Skeletal muscle satellite cell (primary cell): ENCODE results near the gene PHLDB1.

Experiments used
- H3K27me3 ChIP-seq: 2 replicates; pipeline ENCODE4 v1.7.0; 2013; ENCODE audit warnings: low read length; ENCODE audit not compliant: control insufficient read depth, insufficient read depth
- H3K36me3 ChIP-seq: 2 replicates; pipeline ENCODE4 v1.7.0; 2013; ENCODE audit warnings: mild to moderate bottlenecking, control low read depth, low read length; ENCODE audit not compliant: insufficient read depth
- H3K4me1 ChIP-seq: 2 replicates; pipeline ENCODE4 v1.7.0; 2013; ENCODE audit warnings: low read length; ENCODE audit not compliant: control insufficient read depth, insufficient read depth
- H3K4me2 ChIP-seq: 2 replicates; pipeline ENCODE4 v1.7.0; 2013; ENCODE audit warnings: mild to moderate bottlenecking, low read length
- H3K4me3 ChIP-seq: 2 replicates; pipeline ENCODE4 v1.7.0; 2013; ENCODE audit warnings: low read length
- H3K9ac ChIP-seq: 2 replicates; pipeline ENCODE4 v1.7.0; 2013; ENCODE audit warnings: mild to moderate bottlenecking, low read depth, low read length, moderate library complexity
- H3K9me3 ChIP-seq: replicated peaks from 2 replicates; pipeline ENCODE4 v1.7.0; 2013; ENCODE audit warnings: mild to moderate bottlenecking, control low read depth, low read length

The PHLDB1 gene

DNA sequence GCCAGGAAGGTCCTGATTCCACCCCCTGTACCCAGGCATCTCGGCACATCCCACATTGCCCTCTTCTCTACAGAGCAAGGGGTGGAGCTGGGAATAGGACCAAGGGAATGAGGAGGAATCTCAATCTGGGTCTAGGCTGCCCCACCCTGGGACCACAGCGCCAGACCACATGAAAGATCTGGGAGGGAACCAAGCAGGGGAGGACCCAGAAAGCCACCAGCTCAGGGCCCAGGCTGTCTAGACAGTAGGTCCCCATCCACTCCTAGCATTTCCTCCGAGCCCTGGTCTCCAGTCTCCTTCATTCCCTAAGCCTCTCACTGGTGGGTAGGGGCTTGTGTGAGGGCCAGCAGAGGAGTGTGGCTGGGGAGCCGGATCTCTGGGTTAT lies 11.6 kb downstream of the PHLDB1 start:
- H3K9ac ChIP-seq = peak overlapping the region; percentile 88
- peaks cover 39% of the 10 kb centered on the region for H3K36me3 ChIP-seq

DNA sequence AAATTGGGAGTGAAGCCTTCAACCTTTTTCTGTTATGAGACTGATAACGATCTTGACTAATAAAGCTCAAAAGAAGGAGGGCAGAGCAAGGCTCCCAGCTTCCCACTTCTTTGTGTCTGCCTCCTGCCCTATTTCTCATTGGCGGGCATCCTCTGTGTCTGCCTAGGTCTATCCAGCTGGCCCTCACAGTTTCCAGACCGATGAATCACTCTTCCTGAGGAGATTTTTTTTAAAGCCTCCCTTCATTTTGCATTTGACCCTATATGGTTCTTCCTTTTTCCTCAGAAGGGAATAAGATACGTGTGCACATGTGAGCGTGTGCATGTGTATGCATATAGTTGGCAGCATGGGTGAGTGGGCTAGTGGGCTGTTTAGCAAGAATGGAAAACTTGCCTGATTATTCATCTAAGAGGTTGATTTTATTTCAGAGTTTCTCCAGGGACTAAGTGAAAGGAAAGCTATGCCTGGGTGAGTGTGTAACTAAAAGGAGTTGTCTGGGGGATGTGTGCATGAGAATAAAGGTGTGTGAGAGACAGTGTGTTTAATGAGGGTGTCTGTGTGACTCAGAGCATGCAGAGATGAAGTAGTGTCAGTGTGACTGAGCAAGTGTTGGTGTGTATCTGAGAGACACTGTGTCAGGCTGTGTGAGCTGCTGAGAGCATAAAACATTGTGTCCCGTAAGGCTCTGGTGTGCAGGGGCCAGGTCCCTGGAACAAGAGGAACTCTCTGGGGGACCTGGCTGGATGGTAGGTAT lies 12.2 kb downstream of the PHLDB1 start:
- H3K4me3 ChIP-seq = peak overlapping the region; percentile 54
- H3K4me1 ChIP-seq = peaks cover 74% of the 10 kb centered on the region
- peak overlapping the region; percentile 79 for H3K4me2 ChIP-seq
- H3K27me3 ChIP-seq = no peaks in the 10 kb centered on the region
- peaks cover 38% of the 10 kb centered on the region for H3K36me3 ChIP-seq
- H3K9ac ChIP-seq = peak overlapping the region; percentile 88
- H3K9me3 ChIP-seq = no peaks in the 10 kb centered on the region

More for the DNA sequence above, 11.6 kb downstream of the PHLDB1 start:
- H3K4me2 ChIP-seq = peak overlapping the region; percentile 79
- peak overlapping the region; percentile 54 for H3K4me3 ChIP-seq
- H3K9me3 ChIP-seq = no peaks in the 10 kb centered on the region
- H3K4me1 ChIP-seq = peaks cover 70% of the 10 kb centered on the region
- H3K27me3 ChIP-seq = no peaks in the 10 kb centered on the region

DNA sequence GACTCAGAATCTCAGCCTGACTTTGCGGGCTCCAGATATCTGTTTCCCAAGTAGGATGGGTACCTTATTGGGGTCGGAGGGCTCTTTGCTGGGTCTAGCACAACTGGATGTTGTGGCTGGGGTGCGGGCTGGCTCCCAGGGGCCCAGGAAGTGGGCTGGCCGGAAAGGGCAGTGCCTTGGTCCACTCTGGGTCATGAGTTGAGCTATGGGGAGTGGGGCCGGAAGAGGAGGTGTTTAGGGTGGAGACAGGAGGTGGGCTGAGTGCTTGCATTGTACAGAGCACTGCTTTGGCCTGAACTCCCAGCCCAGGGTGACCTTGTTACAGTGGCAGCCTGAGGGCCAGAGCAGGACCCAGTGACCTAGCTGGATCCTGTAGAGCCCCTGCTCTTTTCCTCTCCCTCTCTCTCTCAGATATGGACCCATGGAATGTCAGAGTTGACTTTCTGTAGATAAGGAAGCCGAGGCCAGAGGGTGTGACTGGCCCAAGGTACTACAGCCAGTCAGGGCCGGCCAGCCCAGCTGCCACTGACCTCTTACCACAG lies 13.2 kb downstream of the PHLDB1 start:
- H3K9ac ChIP-seq = peak overlapping the region; percentile 93
- no peaks in the 10 kb centered on the region for H3K9me3 ChIP-seq
- H3K4me3 ChIP-seq = peak overlapping the region; percentile 84
- peak overlapping the region; percentile 94 for H3K4me2 ChIP-seq
- no peaks in the 10 kb centered on the region for H3K27me3 ChIP-seq
- H3K36me3 ChIP-seq = peaks cover 41% of the 10 kb centered on the region
- peaks cover 79% of the 10 kb centered on the region for H3K4me1 ChIP-seq

- Histone ChIP-seq H3K9ac (peak overlapping the region; percentile 93), H3K36me3 (peaks cover 40% of the 10 kb centered on the region), H3K4me3 (peak overlapping the region; percentile 84), H3K9me3 (no peaks in the 10 kb centered on the region), H3K27me3 (no peaks in the 10 kb centered on the region), H3K4me2 (peak overlapping the region; percentile 94), H3K4me1 (peaks cover 77% of the 10 kb centered on the region)
Observed at GRCh38 chr11:118621071-118621783, 13.8 kb downstream of the PHLDB1 start.

GRCh38 chr11:118621784-118622375 lies 14.5 kb downstream of the PHLDB1 start:
- Histone ChIP-seq H3K36me3 (peaks cover 38% of the 10 kb centered on the region), H3K9me3 (no peaks in the 10 kb centered on the region), H3K4me3 (peak overlapping the region; percentile 84), H3K27me3 (no peaks in the 10 kb centered on the region), H3K9ac (peak overlapping the region; percentile 93), H3K4me1 (peaks cover 77% of the 10 kb centered on the region), H3K4me2 (peak overlapping the region; percentile 94)

GRCh38 chr11:118622376-118623268 lies 15.2 kb downstream of the PHLDB1 start:
- Histone ChIP-seq H3K27me3 (no peaks in the 10 kb centered on the region), H3K4me3 (peak overlapping the region; percentile 84), H3K4me2 (peak overlapping the region; percentile 94), H3K36me3 (peaks cover 39% of the 10 kb centered on the region), H3K9ac (peak overlapping the region; percentile 93), H3K4me1 (peaks cover 70% of the 10 kb centered on the region), H3K9me3 (no peaks in the 10 kb centered on the region)

DNA sequence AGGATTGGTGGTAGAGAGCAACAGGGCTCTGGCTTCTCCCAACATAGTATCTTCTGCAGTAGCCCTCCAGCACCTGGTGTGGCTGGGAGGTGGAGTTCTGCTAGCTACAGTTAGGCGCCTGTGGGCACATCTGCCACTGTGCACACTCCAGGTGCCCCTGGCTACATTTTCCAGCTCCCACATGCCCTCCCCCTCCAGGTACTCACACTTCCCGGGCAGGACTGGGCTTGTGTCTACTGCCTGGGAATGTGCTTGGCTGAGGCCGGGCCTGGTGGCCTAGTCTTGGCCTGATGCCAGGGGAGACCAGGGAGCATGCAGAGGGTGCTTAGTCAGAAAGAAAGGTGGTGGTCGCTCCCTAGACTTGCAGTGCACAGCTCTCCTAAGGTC lies 15.8 kb downstream of the PHLDB1 start:
- H3K4me2 ChIP-seq = peak overlapping the region; percentile 94
- peak overlapping the region; percentile 93 for H3K9ac ChIP-seq
- H3K36me3 ChIP-seq = peaks cover 43% of the 10 kb centered on the region
- H3K4me3 ChIP-seq = peak overlapping the region; percentile 84
- H3K4me1 ChIP-seq = peaks cover 65% of the 10 kb centered on the region
- no peaks in the 10 kb centered on the region for H3K9me3 ChIP-seq
- no peaks in the 10 kb centered on the region for H3K27me3 ChIP-seq

- Histone ChIP-seq H3K4me3 (no peak overlapping the region), H3K27me3 (no peaks in the 10 kb centered on the region), H3K9me3 (no peaks in the 10 kb centered on the region), H3K9ac (no peak overlapping the region), H3K4me2 (no peak overlapping the region), H3K4me1 (peaks cover 59% of the 10 kb centered on the region), H3K36me3 (peaks cover 58% of the 10 kb centered on the region)
Observed at GRCh38 chr11:118625036-118625690, 17.7 kb downstream of the PHLDB1 start.

DNA sequence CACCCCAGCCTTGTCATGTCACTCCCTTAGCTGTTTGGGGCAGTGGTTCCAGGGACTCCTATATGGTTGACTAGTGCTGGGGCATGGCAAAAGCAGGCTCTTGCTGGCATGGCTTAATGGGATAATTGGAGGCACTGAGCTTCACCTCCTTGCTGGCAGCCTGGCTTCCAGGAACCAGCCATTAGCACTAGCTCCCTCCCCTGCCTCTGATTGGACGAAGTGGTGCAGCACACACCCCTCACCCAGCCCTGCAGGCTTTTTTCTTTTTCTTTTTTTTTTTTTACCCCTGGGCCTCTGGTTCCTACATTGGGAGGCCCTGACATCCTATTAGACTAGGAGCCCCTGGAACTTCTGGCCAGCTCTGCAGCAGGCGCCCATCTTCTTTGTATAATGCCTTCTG lies 18.6 kb downstream of the PHLDB1 start:
- Histone ChIP-seq H3K27me3 (no peaks in the 10 kb centered on the region), H3K36me3 (peaks cover 66% of the 10 kb centered on the region), H3K4me3 (no peak overlapping the region), H3K4me2 (no peak overlapping the region), H3K9ac (no peak overlapping the region), H3K9me3 (no peaks in the 10 kb centered on the region), H3K4me1 (peaks cover 51% of the 10 kb centered on the region)

- Histone ChIP-seq H3K9ac (no peak overlapping the region), H3K4me1 (peaks cover 47% of the 10 kb centered on the region), H3K9me3 (no peaks in the 10 kb centered on the region), H3K4me2 (no peak overlapping the region), H3K27me3 (no peaks in the 10 kb centered on the region), H3K36me3 (peaks cover 82% of the 10 kb centered on the region), H3K4me3 (no peak overlapping the region)
Observed at GRCh38 chr11:118627566-118627965, 20.2 kb downstream of the PHLDB1 start.
